MG63 (cell line): ENCODE results near the gene BAZ2B. TPM values are rescaled to one million over a fixed set of nuclear protein-coding genes. Genes with fewer than 3 reads are reported as not detected.
"Not testable (repeated sequence)": the region's sequence is repeated elsewhere in the genome, so short reads cannot be mapped to it uniquely, and the experiment has no call there.

Source experiments
- DNase-seq: peaks from one replicate; pipeline ENCODE4 v3.0.0-alpha.2; 2020
- H3K27me3 ChIP-seq: fragments of 250-450 bp; sonication (Bioruptor Pico); 2 replicates; pipeline ENCODE4 v1.5.1; 2020; ENCODE audit warnings: mild to moderate bottlenecking, moderate library complexity
- H3K36me3 ChIP-seq: fragments of 250-450 bp; sonication (Bioruptor Pico); 2 replicates; pipeline ENCODE4 v1.5.1; 2020; ENCODE audit warnings: mild to moderate bottlenecking, moderate library complexity
- H3K4me3 ChIP-seq: fragments of 250-450 bp; sonication (Bioruptor Pico); 2 replicates; pipeline ENCODE4 v1.5.1; 2020; ENCODE audit warnings: mild to moderate bottlenecking, moderate library complexity
- H3K9me3 ChIP-seq: fragments of 250-450 bp; sonication (Bioruptor Pico); 2 replicates; pipeline ENCODE4 v1.5.1; 2020; ENCODE audit warnings: mild to moderate bottlenecking, moderate library complexity
- total RNA-seq: library from RNA; depleted of rRNA; stranded (reverse); fragments of >200 nt; shearing (Covaris generic); gene quantifications from 2 replicates; pipeline ENCODE4 v1.2.3, GENCODE V29; 2014; ENCODE audit warnings: low replicate concordance

Gene BAZ2B
- total RNA-seq, 1 experiment from 2014 or later: 2.1 TPM

- Histone ChIP-seq H3K9me3 (no peaks in the 10 kb centered on the region), H3K27me3 (no peaks in the 10 kb centered on the region), H3K36me3 (no peaks in the 10 kb centered on the region), H3K4me3 (no peak overlapping the region)
- DNase-seq: no peak
Observed at GRCh38 chr2:159381574-159381973, 234.8 kb downstream of the BAZ2B start.

- Histone ChIP-seq H3K9me3 (no peaks in the 10 kb centered on the region), H3K4me3 (no peak overlapping the region), H3K36me3 (no peaks in the 10 kb centered on the region), H3K27me3 (no peaks in the 10 kb centered on the region)
- DNase-seq: no peak
Observed at GRCh38 chr2:159380685-159381239, 235.6 kb downstream of the BAZ2B start.

- Histone ChIP-seq H3K9me3 (no peaks in the 10 kb centered on the region), H3K4me3 (no peak overlapping the region), H3K36me3 (no peaks in the 10 kb centered on the region), H3K27me3 (no peaks in the 10 kb centered on the region)
- DNase-seq: no peak
Observed at GRCh38 chr2:159379181-159379580, 237.2 kb downstream of the BAZ2B start.

- Histone ChIP-seq H3K27me3 (no peaks in the 10 kb centered on the region), H3K9me3 (no peaks in the 10 kb centered on the region), H3K36me3 (no peaks in the 10 kb centered on the region), H3K4me3 (no peak overlapping the region)
- DNase-seq: no peak
Observed at GRCh38 chr2:159375241-159375640, 241.1 kb downstream of the BAZ2B start.

GRCh38 chr2:159371506-159371905 lies 244.8 kb downstream of the BAZ2B start:
- no peak for DNase-seq
- no peaks in the 10 kb centered on the region for H3K36me3 ChIP-seq
- no peaks in the 10 kb centered on the region for H3K27me3 ChIP-seq

GRCh38 chr2:159366538-159366937 lies 249.8 kb downstream of the BAZ2B start:
- no peak overlapping the region for H3K4me3 ChIP-seq
- H3K36me3 ChIP-seq: no peaks in the 10 kb centered on the region
- H3K27me3 ChIP-seq: no peaks in the 10 kb centered on the region
- no peaks in the 10 kb centered on the region for H3K9me3 ChIP-seq
- DNase-seq: no peak

More at GRCh38 chr2:159371506-159371905, 244.8 kb downstream of the BAZ2B start:
- no peaks in the 10 kb centered on the region for H3K9me3 ChIP-seq
- no peak overlapping the region for H3K4me3 ChIP-seq

GRCh38 chr2:159362816-159363251 lies 253.5 kb downstream of the BAZ2B start:
- no peaks in the 10 kb centered on the region for H3K27me3 ChIP-seq
- no peaks in the 10 kb centered on the region for H3K36me3 ChIP-seq
- no peak overlapping the region for H3K4me3 ChIP-seq
- DNase-seq: no peak
- H3K9me3 ChIP-seq: no peaks in the 10 kb centered on the region

GRCh38 chr2:159362094-159362493 lies 254.3 kb downstream of the BAZ2B start:
- no peak for DNase-seq
- Histone ChIP-seq H3K4me3 (no peak overlapping the region), H3K27me3 (no peaks in the 10 kb centered on the region), H3K9me3 (no peaks in the 10 kb centered on the region), H3K36me3 (no peaks in the 10 kb centered on the region)

GRCh38 chr2:159361603-159362002 lies 254.7 kb downstream of the BAZ2B start:
- H3K9me3 ChIP-seq, H3K36me3 ChIP-seq, H3K27me3 ChIP-seq, H3K4me3 ChIP-seq, DNase-seq: not testable (repeated sequence)

- no peaks in the 10 kb centered on the region for H3K9me3 ChIP-seq
Observed at GRCh38 chr2:159356053-159356554, 260.2 kb downstream of the BAZ2B start.

GRCh38 chr2:159351977-159352376 lies 264.4 kb downstream of the BAZ2B start:
- H3K27me3 ChIP-seq: no peaks in the 10 kb centered on the region
- no peak for DNase-seq
- no peak overlapping the region for H3K4me3 ChIP-seq
- H3K36me3 ChIP-seq: peaks cover 5% of the 10 kb centered on the region
- H3K9me3 ChIP-seq: no peaks in the 10 kb centered on the region

More at GRCh38 chr2:159356053-159356554, 260.2 kb downstream of the BAZ2B start:
- no peak for DNase-seq
- no peaks in the 10 kb centered on the region for H3K36me3 ChIP-seq
- H3K27me3 ChIP-seq: no peaks in the 10 kb centered on the region
- H3K4me3 ChIP-seq: no peak overlapping the region

- H3K9me3 ChIP-seq: no peaks in the 10 kb centered on the region
- H3K4me3 ChIP-seq: no peak overlapping the region
- no peaks in the 10 kb centered on the region for H3K27me3 ChIP-seq
- H3K36me3 ChIP-seq: peaks cover 5% of the 10 kb centered on the region
- no peak for DNase-seq
Observed at GRCh38 chr2:159349674-159350299, 266.6 kb downstream of the BAZ2B start.

GRCh38 chr2:159326569-159327255 lies 289.6 kb downstream of the BAZ2B start:
- Histone ChIP-seq H3K4me3 (no peak overlapping the region), H3K9me3 (no peaks in the 10 kb centered on the region), H3K36me3 (no peaks in the 10 kb centered on the region), H3K27me3 (no peaks in the 10 kb centered on the region)
- DNase-seq: no peak

GRCh38 chr2:159322419-159322818 lies 293.9 kb downstream of the BAZ2B start:
- H3K27me3 ChIP-seq: no peaks in the 10 kb centered on the region
- no peaks in the 10 kb centered on the region for H3K9me3 ChIP-seq
- no peak overlapping the region for H3K4me3 ChIP-seq
- no peak for DNase-seq
- H3K36me3 ChIP-seq: no peaks in the 10 kb centered on the region

GRCh38 chr2:159317392-159318088 lies 298.8 kb downstream of the BAZ2B start:
- Histone ChIP-seq H3K36me3 (no peaks in the 10 kb centered on the region), H3K27me3 (no peaks in the 10 kb centered on the region), H3K4me3 (no peak overlapping the region), H3K9me3 (no peaks in the 10 kb centered on the region)
- no peak for DNase-seq

GRCh38 chr2:159307942-159308341 lies 308.4 kb downstream of the BAZ2B start:
- no peak overlapping the region for H3K4me3 ChIP-seq

GRCh38 chr2:159300586-159300985 lies 315.8 kb downstream of the BAZ2B start:
- no peaks in the 10 kb centered on the region for H3K27me3 ChIP-seq
- no peaks in the 10 kb centered on the region for H3K36me3 ChIP-seq
- peaks cover 4% of the 10 kb centered on the region; the same call in 1 of the 2 replicates for H3K9me3 ChIP-seq
- H3K4me3 ChIP-seq: no peak overlapping the region
- DNase-seq: no peak

More at GRCh38 chr2:159307942-159308341, 308.4 kb downstream of the BAZ2B start:
- Histone ChIP-seq H3K36me3 (no peaks in the 10 kb centered on the region), H3K9me3 (no peaks in the 10 kb centered on the region), H3K27me3 (no peaks in the 10 kb centered on the region)
- no peak for DNase-seq
